Esophagus muscularis mucosa (tissue), 3 donors: ENCODE data around the gene PHC1.

Source experiments
- CTCF ChIP-seq, 3 experiments: fragments of 200-600 bp in 2 of 3; fragments of 450-650 bp in 1 of 3; sonication (generic) in 2 of 3; IDR thresholded peaks; one replicate each; pipeline ENCODE4 v1.5.1; 2017 to 2019; ENCODE audit warnings: antibody characterized with exemption in 3 of 3, mild to moderate bottlenecking in 2 of 3, moderate library complexity in 1 of 3
- EP300 ChIP-seq: sonication (generic); formaldehyde crosslinking; IDR thresholded peaks from one replicate; pipeline ENCODE4 v1.6.1; 2017; ENCODE audit warnings: antibody characterized with exemption

GRCh38 chr12:8950221-8950527 is 35.9 kb downstream of the PHC1 start:
- TF ChIP-seq CTCF (IDR thresholded peaks at IDR 0.05) (no peak), EP300 (no peak)
